Inflammatory macrophage treated with lipopolysaccharide for 1 hour (primary cell): ENCODE results near the gene STAT1.

ENCODE experiments used
- DNase-seq, 2 donors: peaks; one replicate each; pipeline ENCODE4 v3.0.0-alpha.2; 2020 to 2022

STAT1 gene

DNA sequence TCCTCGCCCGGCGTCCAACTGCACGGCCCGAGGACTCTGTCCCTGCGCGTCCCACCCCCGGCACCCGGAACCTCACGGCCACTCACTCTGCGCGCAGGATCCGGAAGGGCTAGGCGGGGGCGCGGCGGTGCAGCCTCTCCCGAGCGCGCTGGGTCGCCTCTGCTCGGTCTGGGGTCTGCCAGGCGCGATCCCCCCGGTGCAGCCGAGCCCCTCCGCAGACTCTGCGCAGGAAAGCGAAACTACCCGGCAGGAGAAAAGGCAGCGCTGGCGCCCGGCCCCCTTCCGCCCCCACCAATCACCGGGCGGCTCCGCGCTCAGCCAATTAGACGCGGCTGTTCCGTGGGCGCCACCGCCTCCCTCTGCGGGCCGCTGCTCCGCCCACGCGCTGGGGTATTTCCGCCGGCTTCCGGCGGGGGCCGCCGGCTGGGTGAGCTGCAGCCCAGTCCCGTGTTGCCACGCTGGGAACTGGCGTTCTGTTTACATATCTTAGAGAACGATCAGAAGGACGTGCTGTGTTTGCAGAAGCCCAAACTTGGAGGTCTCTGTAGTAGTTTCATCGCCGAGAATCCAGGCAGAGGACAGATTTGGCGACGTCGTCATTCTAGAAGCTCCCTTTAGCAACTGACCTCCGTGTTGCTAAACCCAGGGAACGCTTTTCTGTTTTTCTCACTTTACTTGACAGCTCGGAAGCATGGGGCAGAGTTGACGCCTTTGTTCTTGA is at the start of gene STAT1:
Gene STAT1, minus strand, starts transcription at position 240 of the 721 bp plus-strand sequence. CDS start 4,168 bp downstream, outside the sequence.
- DNase-seq, result peak; percentile 93 to 99

DNA sequence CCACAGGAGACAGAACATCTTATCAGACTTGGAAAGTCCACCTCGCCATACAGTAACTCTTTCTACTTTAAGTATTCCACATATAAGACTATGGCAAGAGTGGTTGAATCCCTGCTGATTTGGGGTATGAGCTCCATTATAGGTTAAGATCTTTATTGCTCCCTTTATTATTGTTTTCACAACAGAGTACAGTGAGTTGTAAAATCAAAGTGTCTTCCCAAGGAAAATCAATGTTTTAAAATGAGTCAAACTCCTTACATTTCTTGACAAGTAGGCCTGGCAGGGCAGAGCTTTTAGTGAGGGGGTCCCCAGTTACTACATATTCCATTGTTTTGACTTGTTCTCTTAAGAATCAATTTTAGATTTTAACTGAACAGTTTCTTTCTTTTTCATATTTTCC is 49.6 kb upstream of the STAT1 start:
- no peak for DNase-seq

DNA sequence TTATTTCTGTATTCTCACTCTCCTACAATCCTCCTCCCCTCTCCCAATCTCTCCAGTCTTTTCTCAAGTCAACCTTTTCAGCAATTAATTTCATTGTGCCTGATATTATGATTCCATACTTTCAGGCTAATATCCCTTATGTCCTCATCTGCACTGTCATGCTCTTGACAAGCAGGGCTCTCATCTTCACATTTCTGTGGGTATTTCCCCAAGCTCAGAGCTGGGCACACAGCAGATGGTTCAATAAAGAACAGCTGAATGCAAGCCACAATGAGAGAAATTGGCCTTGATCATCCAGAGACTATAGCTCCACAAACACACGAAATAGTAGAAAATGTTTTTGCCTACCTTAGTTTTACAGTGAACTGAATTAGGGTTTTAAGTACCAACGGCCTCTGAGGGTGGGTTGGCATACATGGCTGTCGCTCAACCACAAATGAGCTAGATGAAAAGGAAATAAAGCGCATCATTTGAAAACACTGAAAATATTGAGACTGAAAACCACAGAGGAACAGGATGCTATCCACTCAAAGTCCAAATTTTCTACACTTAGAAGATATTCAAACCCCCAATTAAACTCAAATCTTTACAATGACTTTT is 47.5 kb upstream of the STAT1 start:
- DNase-seq, result no peak

DNA sequence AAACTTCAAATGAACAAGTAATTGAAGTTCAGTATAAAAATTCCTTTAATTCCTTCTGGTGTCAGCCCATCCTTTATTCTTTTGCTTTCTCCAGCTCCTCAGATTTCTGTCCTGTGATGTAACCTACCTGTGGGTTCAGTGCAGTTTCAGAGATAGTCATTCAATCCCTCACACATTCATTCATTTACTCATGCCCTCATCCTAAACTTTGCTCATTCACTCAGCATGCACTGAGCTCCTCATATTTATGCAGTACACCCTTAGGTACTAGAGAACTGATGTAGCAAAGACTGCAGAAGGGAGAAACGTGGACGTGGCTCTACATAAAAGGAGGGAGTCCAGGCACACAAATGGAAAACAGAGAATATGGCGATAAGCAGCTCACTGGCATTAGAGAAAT is 45.3 kb upstream of the STAT1 start:
- no peak for DNase-seq

- peak in 1 of 2 donors; percentile 20 for DNase-seq
Measured at GRCh38 chr2:191056228-191056627, 42.3 kb upstream of the STAT1 start.

DNA sequence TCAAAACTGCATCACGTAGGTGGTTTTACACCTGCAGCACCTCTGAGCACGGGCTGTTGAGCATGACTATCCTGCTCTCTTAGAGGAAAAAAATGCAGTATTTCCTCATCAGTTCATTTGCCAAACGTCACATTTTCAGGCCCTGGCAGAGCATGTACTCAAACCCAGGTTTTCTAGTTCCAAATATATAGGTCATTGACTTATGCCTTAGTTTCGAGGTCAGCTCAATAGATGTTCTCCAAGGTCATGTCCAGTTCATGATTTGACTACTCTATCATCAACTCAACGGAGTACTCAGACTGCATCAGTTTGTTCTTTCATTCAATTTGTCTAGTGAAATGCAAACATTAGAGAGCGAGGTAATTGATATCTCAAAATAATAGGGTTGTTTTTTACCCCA is 39.3 kb upstream of the STAT1 start:
- no peak for DNase-seq

- peak; percentile 64 to 75 for DNase-seq
Measured at GRCh38 chr2:191051825-191052778, 38.1 kb upstream of the STAT1 start.

GRCh38 chr2:191051177-191051576 is 37.2 kb upstream of the STAT1 start:
- DNase-seq, result no peak

GRCh38 chr2:191050640-191050987 is 36.6 kb upstream of the STAT1 start:
- no peak for DNase-seq

DNA sequence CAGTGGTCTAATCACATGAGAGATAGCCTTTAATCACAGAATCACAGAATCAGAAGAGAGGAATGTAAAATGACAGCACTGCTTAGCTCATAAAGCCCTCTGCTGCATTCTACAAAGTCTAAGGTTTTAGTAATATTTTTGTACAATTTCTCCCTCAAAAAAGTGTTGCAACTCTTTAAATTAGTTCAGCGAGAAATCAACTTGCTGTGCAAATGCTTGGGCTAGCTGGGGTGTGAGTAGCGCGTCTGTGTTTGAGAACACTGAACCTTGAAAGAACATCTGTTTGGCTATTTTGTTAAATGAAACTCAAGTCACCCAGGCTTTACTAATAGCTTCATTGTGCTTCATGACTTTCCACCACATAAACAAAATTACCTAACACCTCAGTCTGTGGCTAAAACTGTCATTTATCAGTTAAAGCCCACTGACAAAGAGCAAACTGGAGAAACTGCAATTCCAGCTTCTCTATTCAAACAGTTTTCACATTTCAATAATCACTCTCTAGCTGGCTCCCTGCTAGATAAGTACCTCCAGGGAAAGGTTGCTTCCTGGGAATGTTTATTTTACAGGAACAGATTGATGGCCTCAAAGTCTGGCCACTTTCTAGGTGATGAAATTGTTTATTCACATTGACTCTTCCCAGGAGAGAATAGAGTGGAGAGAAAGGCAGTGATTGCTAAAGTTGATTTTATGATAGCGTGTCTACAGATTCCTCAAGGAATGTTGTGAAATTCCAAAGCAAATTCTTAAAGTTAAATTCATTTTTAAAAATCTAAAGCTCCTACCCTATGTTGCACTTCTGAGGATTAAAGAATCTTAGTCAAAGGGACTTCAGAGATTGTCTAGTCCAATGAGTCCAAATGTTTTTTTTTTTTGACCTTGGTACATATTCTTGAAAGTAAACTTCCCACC is 36.0 kb upstream of the STAT1 start:
- DNase-seq, result no peak

DNA sequence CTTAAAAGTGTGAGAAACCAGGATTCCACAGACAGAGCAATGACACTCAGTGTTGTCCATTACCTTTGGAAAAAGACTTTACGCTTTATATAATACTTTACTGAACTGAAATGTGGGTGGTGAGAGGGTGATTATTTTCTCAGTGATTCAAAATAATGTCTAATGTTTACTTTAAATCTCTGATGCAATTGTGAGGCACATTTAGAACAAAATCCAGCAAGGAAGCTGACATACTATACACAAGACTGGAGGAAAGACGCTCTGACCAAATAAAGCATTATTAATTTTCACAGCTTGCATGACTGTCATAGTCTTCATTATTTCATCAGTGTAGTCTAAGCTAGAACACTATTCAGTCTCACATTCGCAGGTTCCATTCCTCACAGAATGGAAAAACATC is 34.1 kb upstream of the STAT1 start:
- DNase-seq, result no peak

GRCh38 chr2:191045141-191045540 is 31.2 kb upstream of the STAT1 start:
- DNase-seq, result no peak

DNA sequence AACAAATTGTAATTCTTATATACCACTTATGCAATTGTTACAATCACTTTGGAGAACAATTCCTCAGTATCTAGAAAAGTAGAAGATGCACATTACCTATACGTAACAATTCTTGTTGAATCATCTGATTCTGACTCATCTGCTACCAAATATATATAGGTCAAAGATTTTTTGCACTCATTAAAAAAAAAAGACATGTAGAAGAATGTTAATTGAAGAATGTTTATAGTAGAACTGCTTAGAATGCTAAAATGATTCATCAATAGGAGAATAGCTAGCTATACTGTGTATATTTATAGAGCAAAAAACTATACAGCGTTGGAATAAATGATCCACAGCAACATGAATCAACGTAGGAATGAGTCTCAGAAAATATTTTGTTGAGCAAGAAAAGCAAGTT is 29.5 kb upstream of the STAT1 start:
- no peak for DNase-seq

DNA sequence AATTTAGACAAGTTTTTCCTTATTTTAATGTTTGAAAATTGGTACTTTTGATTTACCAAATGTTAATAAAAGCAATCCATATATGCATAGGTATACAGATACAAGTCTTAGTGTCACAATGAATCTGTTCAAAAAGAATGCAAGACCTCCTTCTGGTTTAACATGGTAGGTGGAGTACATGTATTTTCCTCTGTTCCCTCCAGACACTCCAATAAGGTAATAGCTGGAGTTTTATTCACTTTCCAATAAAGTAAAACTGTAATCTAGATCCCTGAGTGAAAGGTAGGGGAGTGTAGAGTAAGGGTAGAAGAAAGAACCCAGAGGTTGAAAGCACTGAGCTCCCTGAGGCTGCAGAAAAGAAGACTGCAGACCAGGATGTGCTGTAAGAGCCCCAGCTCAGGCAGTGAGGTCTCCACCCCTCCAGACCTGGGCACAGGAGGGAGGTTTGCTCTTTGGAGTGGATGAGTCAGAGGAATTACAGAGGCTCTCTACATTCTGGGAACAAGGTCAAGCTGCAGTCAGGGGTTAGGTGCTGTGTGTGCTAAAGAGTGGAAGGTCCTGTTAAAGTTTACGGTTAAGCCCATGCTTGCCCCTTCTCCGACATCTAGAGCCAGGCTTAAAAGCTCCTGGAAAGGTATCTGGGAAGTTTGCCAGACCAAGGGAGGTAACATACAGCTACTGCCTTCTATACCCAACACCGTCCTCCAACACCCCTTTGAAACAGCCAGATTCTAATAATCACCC is 27.6 kb upstream of the STAT1 start:
- DNase-seq, result no peak

DNA sequence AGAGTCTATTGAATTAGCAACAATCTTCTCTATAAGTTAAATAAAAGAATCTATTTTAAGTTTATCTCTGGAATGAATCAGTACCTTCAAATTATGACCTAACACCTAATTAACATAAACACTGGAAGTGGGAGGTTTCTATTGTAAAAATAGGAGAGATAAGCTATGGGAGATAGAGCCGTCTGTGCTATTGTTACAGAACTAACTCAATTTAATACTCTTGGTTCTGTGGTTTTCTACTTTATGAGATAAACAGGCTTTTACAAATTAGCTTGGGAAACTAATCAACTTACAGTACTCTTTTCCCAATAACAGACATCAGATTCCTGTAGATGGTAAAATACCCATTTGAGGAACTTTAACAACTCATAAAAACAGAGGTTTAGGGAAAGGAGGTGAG is 25.6 kb upstream of the STAT1 start:
- DNase-seq, result no peak

GRCh38 chr2:191038741-191039140 is 24.8 kb upstream of the STAT1 start:
- DNase-seq, result no peak

DNA sequence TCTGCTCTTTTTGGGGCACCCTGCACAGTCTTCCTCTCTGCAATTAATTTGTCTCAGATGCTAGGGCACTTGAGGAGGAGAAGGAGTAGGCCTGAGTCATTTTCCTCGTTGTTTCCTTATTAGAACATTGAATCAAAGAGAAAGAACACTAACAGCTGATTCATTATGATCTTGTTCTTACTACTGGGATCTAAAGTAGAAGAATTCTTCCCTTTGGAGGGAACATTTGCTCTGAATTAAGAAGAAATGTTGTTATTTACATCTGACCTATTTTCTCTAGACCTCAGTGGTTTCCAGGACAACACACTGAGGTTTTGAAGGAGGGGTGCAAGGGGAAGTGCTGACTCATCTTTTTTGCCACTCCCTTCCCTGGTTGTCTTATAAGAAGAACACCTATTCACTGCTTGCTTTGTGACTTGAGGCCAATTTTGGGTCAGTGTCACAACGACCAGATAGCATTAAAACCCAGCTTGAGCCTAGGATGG is 24.3 kb upstream of the STAT1 start:
- DNase-seq, result peak; percentile 19 to 33

GRCh38 chr2:191037351-191037750 is 23.4 kb upstream of the STAT1 start:
- no peak for DNase-seq

GRCh38 chr2:191036363-191036762 is 22.4 kb upstream of the STAT1 start:
- DNase-seq, result no peak

DNA sequence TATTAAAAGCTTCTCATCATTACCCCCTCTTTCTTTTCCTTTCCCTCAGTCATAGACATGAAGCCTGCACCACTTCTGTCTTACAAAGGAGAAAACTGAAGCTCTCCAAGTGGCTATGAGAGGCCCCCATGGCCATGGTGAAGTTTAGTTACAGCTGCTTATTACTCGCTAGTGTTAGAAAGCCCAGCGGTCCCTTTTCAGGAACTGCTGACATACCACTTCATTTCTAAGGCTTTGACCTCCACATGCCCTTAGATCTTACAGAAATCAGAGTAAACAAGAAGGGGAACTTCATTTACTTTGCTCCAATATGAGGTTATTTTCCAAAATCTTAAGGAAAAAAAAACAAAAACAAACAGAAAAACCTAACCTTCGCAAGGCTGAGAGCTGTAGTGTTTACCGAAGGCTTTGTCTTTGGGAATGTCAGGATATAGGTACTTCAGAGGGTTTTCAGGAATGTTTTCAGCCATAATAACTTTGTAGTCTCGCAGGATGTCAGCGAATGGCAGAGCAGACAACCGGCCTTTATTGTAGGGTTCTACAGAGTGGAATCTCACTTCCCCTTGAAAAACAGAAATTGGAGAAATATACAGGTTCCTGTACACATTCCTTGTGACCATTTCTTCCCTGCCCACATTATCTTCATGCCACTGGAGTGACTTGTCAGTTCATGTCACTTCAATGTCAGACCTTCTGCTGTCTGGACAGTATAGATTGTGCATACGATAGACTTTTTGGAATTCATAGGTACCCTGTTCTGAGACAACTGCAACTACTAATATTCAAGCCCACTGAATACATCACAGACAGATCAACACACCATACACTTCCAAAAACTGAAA is 18.8 kb upstream of the STAT1 start:
- peak; percentile 57 to 66 for DNase-seq

- no peak for DNase-seq
Measured at GRCh38 chr2:191031256-191031655, 17.3 kb upstream of the STAT1 start.
